Fibroblast of skin of abdomen (primary cell): ENCODE results near the gene SRRD.

Experiments
- DNase-seq: peaks from one replicate; pipeline ENCODE4 v3.0.0-alpha.2; 2013

SRRD gene

DNA sequence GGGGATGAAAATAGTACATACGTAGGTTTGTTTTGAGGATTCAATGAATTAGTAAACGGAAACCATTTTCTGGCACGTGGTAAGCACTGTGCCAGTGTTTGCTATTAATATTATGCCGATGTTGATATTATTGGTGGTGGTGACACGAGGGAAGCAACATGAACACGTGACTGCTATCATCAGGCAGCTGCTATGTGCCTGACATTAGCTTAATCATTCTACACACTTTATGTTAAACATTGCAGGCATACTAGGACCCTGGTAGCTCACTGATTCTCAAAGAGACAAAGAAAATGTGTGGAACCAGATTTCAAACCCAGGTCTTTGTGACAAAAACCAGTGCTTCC, 656 bp downstream of the SRRD start:
- no peak for DNase-seq

- no peak for DNase-seq
Observed at GRCh38 chr22:26485013-26485412, 1.3 kb downstream of the SRRD start.

- no peak for DNase-seq
Observed at GRCh38 chr22:26485806-26486390, 2.2 kb downstream of the SRRD start.

GRCh38 chr22:26486394-26486793, 2.7 kb downstream of the SRRD start:
- DNase-seq = no peak

DNA sequence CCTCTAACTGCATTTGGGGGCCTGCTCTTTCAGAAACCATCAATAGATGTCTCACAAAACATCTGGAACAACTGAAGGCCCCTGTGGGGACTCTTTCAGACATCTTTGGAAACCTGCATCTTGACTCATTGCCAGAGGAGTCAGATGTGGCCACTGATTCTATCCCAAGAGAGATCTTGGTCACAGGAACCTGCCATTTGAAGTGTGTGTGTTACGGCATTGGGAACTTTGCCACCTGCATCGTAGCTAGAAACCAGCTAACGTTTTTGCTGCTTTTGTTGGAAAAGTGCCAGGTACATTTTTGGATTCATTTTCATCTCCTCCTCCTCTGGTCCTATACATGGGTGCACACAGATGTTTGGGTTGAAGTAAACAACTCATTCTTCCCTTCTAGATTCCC, 4.3 kb downstream of the SRRD start:
- DNase-seq = no peak

DNA sequence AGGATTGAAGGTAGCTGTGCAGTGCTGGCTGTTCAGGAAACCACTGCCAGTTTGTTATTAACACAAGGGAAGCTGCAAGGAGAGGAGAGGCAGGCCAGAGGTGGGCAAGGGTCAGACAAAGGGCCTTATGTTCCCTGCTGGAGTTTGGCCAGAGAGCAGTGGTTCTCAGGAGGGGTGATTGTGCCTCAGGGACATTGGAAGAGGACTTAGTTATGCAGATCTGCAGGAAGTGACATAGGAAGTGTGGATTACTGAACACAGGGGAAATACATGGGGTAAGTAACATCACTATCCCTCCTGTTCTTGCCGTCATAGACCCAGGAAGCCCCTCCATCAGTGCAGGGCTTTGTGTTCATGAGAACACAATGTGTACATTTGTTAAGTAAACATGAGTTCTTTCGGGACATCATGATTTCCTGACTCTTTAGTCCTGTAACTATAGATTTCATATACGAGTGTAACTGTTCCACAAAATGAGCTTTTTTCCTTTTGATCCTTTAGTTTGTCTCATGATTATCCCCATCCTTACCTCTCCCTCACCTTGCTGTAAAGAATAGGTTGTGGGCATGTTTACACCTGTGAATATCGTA, 5.9 kb downstream of the SRRD start:
- no peak for DNase-seq

GRCh38 chr22:26492220-26492619, 8.5 kb downstream of the SRRD start:
- no peak for DNase-seq

GRCh38 chr22:26494506-26494905, 10.8 kb downstream of the SRRD start:
- DNase-seq = no peak

DNA sequence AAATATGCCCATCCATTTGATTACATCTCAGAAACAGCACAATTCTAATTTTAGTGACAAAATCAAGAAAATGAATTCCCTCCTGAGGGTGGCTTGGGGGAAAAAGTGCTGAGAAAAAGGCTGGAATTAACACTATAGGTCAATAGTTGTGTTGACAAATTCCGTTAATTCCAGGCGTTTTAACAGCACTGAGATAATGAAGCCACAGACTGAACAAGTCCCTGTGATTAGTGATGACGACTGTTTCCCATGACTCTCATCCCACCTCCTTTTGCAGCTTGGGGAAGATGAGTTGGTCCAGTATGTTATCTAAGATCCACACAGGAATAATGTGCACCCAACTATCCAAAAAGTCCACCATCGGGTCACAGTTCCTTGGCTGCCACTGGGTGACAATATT, 12.8 kb downstream of the SRRD start:
- DNase-seq = no peak

GRCh38 chr22:26499188-26499703, 15.6 kb downstream of the SRRD start:
- DNase-seq = no peak

- no peak for DNase-seq
Observed at GRCh38 chr22:26501996-26502395, 18.3 kb downstream of the SRRD start.

GRCh38 chr22:26502688-26503561, 19.2 kb downstream of the SRRD start:
- DNase-seq = peak; percentile 52

GRCh38 chr22:26503758-26504157, 20.1 kb downstream of the SRRD start:
- DNase-seq = no peak

DNA sequence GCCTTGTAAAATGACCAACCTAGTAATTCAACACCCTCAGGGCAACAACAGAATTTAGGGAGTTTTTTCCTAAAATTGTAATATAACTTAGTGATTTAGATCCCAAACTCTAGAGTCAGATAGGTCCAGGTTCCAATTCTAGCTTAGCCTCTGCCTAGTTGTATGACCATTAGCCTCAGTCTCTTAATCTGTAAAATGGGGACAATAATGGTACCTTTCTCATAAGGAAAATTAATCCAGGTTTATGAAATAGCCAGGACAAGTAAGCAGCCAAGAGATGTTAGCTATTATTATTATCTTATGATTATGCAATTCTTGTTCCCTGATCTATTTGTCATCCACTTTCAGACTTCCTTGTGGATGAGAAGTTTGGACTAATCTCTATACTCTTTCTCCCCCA, 24.5 kb downstream of the SRRD start:
- no peak for DNase-seq

DNA sequence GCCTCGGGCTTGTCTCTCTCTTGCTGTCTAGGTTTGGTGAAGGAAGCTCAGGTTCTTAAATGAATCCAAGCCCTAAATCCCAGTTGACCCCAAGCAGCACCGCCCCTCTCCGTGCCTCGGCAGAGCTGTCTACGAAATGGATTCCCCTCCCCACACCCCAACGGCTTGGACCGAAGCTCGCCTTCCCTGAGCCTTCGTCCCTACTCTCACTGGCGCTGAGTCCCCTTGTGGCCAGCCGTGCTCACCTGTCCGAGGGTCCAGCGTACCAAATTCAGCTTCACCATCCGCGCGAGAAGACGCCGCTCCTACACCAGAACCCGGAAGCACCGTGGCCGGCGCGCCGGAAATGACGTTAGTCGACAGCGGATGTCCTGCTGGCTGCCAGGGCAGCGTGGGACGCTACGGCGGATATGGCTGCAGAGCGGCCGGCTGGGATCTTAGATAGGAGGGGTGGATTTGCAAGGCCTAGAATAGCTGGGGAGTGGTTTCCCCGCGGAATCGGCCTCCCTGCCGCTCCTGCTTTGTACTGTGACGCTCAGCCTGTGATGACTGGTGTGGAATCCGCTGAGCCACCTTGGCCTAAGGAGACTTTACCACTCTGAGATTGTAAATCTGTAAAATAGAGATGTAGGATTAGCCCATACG, 28.6 kb downstream of the SRRD start, which contains the start of gene TFIP11:
TFIP11 (minus strand) TSS at position 325 of the 645 bp plus-strand sequence. CDS start 2,201 bp downstream, outside the sequence.
- peak; percentile 90 for DNase-seq

DNA sequence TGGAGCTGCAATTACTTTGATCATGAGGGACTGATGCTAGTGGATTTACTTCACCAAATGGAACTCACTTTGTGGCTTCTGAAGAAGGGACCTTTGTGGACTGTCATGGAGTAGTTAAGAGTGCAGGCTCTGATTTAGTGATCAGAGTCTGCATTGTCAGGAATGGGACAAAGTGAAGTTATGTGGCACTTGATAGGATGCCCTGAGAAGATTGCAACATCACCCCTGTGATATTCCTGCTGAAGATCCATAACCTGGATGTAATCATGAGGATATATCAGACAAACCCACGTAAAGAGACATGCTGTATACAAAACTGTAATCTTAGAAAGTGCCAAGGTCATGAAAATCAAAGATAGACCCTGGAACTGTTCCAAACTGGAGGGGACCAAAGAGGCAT, 30.2 kb downstream of the SRRD start:
- DNase-seq = no peak

DNA sequence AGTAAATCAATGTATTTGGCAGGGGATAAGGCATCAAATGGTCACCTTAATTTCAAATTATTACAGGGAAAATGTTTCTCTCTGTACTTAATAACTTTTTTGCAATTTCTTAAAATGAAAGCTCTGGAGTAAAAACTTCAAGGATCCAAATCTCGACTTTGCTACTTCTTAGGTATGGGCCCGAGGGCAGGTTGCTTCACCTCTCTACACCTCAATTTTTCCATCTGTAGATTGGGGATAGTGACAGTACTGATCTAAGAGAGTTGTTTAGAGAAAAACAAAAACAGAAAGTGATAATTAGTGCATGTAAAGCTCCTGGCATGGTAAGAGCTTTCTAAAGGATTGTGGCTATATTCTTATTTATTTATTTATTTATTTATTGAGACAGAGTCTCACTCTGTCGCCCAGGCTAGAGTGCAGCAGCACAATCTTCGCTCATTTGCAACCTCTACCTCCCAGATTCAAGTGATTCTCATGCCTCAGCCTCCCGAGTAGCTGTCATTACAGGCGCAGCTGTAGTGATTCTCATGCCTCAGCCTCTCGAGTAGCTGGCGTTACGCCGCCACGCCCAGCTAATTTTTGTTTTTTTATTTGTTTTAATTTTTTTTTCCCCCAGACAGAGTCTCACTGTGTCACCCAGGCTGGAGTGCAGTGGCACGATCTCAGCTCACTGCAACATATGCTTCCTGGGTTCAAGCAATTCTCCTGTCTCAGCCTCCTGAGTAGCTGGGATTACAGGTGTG, 30.9 kb downstream of the SRRD start:
- no peak for DNase-seq

DNA sequence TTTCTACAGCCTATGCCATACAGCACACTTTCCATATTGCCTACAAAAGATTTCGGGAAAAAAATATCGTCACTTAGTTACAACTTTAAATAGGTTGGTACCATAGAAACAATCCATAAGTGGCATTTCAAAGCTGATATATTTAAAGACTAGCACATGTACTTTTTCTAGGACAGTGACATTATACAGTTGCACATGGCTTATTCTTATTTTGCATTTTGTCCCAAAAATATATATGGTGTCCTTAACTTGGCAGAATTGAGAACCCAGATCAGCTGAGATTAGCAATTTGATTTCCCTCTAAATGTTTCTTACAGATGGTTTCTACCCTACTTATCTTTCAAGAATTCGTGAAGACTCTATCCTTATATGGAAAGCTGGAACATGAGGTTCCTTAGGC, 32.3 kb downstream of the SRRD start:
- no peak for DNase-seq

- no peak for DNase-seq
Observed at GRCh38 chr22:26516503-26516902, 32.8 kb downstream of the SRRD start.

DNA sequence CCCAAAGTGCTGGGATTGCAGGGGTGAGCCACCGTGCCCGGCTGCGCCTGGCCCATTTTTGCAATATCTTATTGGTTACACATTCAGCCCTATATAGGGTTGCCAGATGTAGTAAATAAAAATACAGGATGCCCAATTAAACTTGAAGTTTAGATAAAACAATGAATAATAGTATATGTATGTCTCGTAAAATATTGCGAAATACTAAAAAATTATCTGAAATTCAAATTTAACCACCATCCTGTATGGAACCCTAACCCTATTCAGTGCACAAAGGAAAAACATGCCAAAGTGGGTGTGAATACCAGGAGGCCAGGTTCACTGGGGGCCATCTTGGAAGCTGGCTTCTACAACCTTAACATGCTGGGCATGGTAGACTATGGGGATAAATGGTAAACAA, 33.8 kb downstream of the SRRD start:
- DNase-seq = no peak

DNA sequence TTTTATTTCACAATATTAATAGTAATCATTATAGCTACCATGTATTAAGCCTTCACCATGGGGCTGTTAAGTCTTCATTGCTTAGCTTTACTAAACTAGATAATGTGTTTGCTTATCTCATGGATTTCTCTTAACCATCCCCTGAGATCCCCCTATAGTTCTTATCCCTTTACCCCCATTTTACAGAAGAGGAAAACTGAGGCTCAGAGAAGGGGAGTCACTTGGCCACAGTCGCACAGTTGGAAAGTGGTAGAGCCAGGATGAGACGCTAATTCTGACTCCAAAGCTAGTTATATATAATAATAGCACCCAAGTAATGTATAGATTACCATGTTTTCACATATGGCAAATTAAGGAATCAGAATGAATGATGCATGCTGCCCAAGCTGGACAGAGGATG, 38.3 kb downstream of the SRRD start:
- DNase-seq = no peak

DNA sequence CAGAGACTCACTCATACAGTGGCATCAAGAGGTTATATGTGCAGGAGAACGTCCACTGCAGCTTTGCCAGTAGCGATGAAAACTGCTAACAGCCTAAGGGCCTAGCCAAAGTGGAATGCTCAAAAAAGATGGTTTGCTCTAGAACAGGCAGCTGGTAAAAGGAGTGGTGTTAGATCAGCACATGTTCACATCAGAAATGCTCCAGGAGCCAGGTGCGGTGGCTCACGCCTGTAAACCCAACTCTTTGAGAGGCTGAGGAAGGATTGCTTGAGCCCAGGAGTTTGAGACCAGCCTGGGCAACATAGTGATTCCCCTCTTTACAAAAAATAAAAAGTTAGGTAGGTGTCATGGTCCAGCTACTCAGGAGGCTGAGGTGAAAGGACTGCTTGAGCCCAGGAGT, 38.9 kb downstream of the SRRD start:
- no peak for DNase-seq

GRCh38 chr22:26524870-26525269, 41.2 kb downstream of the SRRD start:
- no peak for DNase-seq
